Keratinocyte (primary cell): ENCODE results near the gene SLC35B2. TPM values are rescaled to one million over a fixed set of nuclear protein-coding genes. Genes with fewer than 3 reads are reported as not detected.

Experiments used
- DNase-seq: peaks from one replicate; pipeline ENCODE4 v3.0.0-alpha.2; 2011; ENCODE audit warnings: low read depth, missing footprints, low spot score
- FAIRE-seq: peaks from 2 replicates; lab custom pipeline; 2011; peaks lifted over from hg19 to GRCh38; lab: Jason Lieb, UNC
- H2AFZ ChIP-seq: 2 replicates; pipeline ENCODE4 v1.6.0; 2012; ENCODE audit warnings: low read length, control low read depth, inconsistent platforms; ENCODE audit not compliant: control insufficient read depth
- H3K27ac ChIP-seq: 2 replicates; pipeline ENCODE4 v1.5.1; 2011; ENCODE audit warnings: low read length; ENCODE audit not compliant: control insufficient read depth, insufficient read depth
- H3K27me3 ChIP-seq: 3 replicates; pipeline ENCODE4 v1.6.0; 2011; ENCODE audit warnings: low read length; ENCODE audit not compliant: control insufficient read depth, insufficient read depth; ENCODE audit errors: extremely low read depth
- H3K36me3 ChIP-seq, 2 experiments: 2 replicates in 1 of 2; 3 replicates in 1 of 2; pipeline ENCODE4 v1.5.1; 2011; ENCODE audit warnings: low read length in 2 of 2, mild to moderate bottlenecking in 1 of 2; ENCODE audit not compliant: control insufficient read depth in 2 of 2, insufficient read depth in 2 of 2; ENCODE audit errors: extremely low read depth in 1 of 2
- H3K4me1 ChIP-seq: 3 replicates; pipeline ENCODE4 v1.5.1; 2011; ENCODE audit warnings: low read length; ENCODE audit not compliant: control insufficient read depth, insufficient read depth; ENCODE audit errors: extremely low read depth
- H3K4me2 ChIP-seq: 3 replicates; pipeline ENCODE4 v1.6.0; 2011; ENCODE audit warnings: low read depth, low read length; ENCODE audit not compliant: control insufficient read depth, insufficient read depth; ENCODE audit errors: extremely low read depth
- H3K4me3 ChIP-seq, 3 experiments: fragments of 200-600 bp in 1 of 3; sonication (generic) in 1 of 3; 2 replicates in 2 of 3; 3 replicates in 1 of 3; pipeline ENCODE4 v1.5.1; 2011 to 2016; ENCODE audit warnings: low read length in 3 of 3, mild to moderate bottlenecking in 3 of 3, control low read depth in 2 of 3, inconsistent platforms in 1 of 3, low read depth in 1 of 3, mixed read lengths in 1 of 3, mixed run types in 1 of 3, moderate library complexity in 1 of 3; ENCODE audit not compliant: control insufficient read depth in 2 of 3, insufficient read depth in 2 of 3; ENCODE audit errors: extremely low read depth in 1 of 3
- H3K79me2 ChIP-seq: 2 replicates; pipeline ENCODE4 v1.6.0; 2012; ENCODE audit warnings: low read length; ENCODE audit not compliant: control insufficient read depth, insufficient read depth
- H3K9ac ChIP-seq: 3 replicates; pipeline ENCODE4 v1.6.0; 2011; ENCODE audit warnings: low read length; ENCODE audit not compliant: control insufficient read depth, insufficient read depth; ENCODE audit errors: extremely low read depth
- H3K9me1 ChIP-seq: 3 replicates; pipeline ENCODE4 v1.6.0; 2011; ENCODE audit warnings: low read length; ENCODE audit not compliant: control insufficient read depth, insufficient read depth; ENCODE audit errors: extremely low read depth
- H3K9me3 ChIP-seq: 2 replicates; pipeline ENCODE4 v1.5.1; 2012; ENCODE audit warnings: low read depth, low read length; ENCODE audit not compliant: control insufficient read depth
- H4K20me1 ChIP-seq: 3 replicates; pipeline ENCODE4 v1.6.0; 2011; ENCODE audit warnings: low read length; ENCODE audit not compliant: control insufficient read depth, insufficient read depth; ENCODE audit errors: extremely low read depth
- EZH2 ChIP-seq: IDR thresholded peaks from one replicate; pipeline ENCODE4 v1.6.1; 2012; ENCODE audit warnings: inconsistent platforms, mild to moderate bottlenecking, low read length, moderate library complexity
- dilution Hi-C: fragments of 300-500 bp; cut with MboI; formaldehyde crosslinking; loops from one replicate; pipeline ENCODE4 v1.7.0; 2020; ENCODE audit warnings: low sequenced_read_pairs; ENCODE audit not compliant: extremely low pct_ligation_motif_present
- polyA plus RNA-seq, 5 experiments: library from polyadenylated mRNA; depleted of rRNA in 3 of 5; stranded (reverse) in 3 of 5; stranded (forward) in 1 of 5; unstranded in 1 of 5; fragments of >200 nt; gene quantifications; 1 replicate in 1 of 5; 2 replicates in 3 of 5; 3 replicates in 1 of 5; pipeline versions ENCODE4 v1.2.1 to v1.2.3, GENCODE V29; 2011 to 2012; ENCODE audit warnings: missing spikeins in 2 of 5, low read depth in 1 of 5, low replicate concordance in 1 of 5
- TF ChIP-seq, protein P1 (sequence below), 3 experiments: IDR thresholded peaks in 1 of 3; conservative IDR thresholded peaks in 1 of 3; optimal IDR thresholded peaks in 1 of 3; 2 replicates in 2 of 3; 3 replicates in 1 of 3; pipeline versions ENCODE3 to v1.5.1; 2011; ENCODE audit warnings: low read length in 3 of 3, mild to moderate bottlenecking in 3 of 3, moderate library complexity in 2 of 3, control low read depth in 1 of 3, inconsistent platforms in 1 of 3; ENCODE audit not compliant: insufficient read depth in 2 of 3; ENCODE audit errors: extremely low read depth in 1 of 3

SLC35B2 gene
- polyA plus RNA-seq, 1 donor (not counting 4 experiments of a cell fraction or from before 2014, with no cell fraction given) = 69.9 TPM

DNA sequence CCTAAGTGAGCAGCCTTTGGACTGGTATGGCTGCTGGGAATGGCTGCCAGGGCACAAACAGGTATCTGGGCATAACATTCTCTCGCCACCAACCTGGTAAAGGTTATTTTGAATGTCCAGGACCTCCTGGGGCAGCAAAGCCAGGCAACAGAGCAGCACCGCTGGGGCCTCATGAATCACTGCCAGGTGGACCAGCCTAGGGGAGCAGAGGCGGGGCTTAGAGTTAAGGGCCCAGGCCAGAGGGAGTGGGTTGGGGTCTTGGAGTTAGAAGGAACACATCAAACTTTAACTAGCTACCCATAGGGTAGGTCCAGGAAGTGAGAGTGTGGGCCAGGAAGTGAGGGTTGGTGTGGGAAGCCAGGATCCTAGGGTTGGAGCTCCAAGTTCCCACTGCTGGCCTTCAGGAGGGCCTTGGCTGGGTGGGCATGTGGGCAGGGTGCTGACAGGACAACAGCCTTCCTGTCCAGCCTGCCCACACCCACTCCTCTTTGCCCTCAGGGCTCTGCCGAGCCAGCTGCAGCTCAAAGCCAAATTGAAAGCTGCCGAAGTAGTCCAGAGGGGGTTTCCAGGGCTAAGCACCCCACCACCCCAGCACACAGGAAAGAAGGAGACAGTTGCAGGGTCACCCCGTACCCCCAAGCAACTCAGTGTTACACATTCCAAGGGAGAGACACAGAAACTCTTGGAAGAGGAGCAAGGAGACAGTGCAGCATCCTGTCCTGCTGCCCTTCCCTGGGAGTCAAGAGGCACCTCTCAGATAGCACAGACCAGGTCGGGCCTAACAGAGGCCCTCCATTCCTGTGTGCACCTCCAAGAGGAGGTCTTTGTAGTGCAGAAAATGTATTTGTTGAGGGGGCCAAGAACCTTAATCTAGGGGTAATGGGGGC lies 5.4 kb upstream of the SLC35B2 start:
- FAIRE-seq = no peak

GRCh38 chr6:44261581-44261980 lies 4.3 kb upstream of the SLC35B2 start:
- Histone ChIP-seq H4K20me1 (peaks cover 1% of the 10 kb centered on the region), H3K36me3 (peaks cover 17 to 20% of the 10 kb centered on the region in 2 experiments), H3K4me3 (no peak overlapping the region), H3K27ac (no peak overlapping the region), H3K9me3 (no peaks in the 10 kb centered on the region), H3K4me2 (no peak overlapping the region), H3K4me1 (peaks cover 27% of the 10 kb centered on the region), H3K27me3 (no peaks in the 10 kb centered on the region), H3K9me1 (no peaks in the 10 kb centered on the region), H3K9ac (no peak overlapping the region), H2AFZ (no peak overlapping the region), H3K79me2 (peaks cover 31% of the 10 kb centered on the region)
- DNase-seq (no peak), FAIRE-seq (no peak)
- dilution Hi-C loops = no loop called here
- TF ChIP-seq, protein P1, sequence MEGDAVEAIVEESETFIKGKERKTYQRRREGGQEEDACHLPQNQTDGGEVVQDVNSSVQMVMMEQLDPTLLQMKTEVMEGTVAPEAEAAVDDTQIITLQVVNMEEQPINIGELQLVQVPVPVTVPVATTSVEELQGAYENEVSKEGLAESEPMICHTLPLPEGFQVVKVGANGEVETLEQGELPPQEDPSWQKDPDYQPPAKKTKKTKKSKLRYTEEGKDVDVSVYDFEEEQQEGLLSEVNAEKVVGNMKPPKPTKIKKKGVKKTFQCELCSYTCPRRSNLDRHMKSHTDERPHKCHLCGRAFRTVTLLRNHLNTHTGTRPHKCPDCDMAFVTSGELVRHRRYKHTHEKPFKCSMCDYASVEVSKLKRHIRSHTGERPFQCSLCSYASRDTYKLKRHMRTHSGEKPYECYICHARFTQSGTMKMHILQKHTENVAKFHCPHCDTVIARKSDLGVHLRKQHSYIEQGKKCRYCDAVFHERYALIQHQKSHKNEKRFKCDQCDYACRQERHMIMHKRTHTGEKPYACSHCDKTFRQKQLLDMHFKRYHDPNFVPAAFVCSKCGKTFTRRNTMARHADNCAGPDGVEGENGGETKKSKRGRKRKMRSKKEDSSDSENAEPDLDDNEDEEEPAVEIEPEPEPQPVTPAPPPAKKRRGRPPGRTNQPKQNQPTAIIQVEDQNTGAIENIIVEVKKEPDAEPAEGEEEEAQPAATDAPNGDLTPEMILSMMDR (optimal IDR thresholded peaks at IDR 0.05 in 1 of 3, IDR thresholded peaks at IDR 0.05 in 1 of 3, conservative IDR thresholded peaks at IDR 0.05 in 1 of 3; ENCODE audit: extremely low read depth in 1 of 3, insufficient read depth in 2 of 3, low read length in 3 of 3) = no peak
- TF ChIP-seq EZH2 = no peak

More for the DNA sequence above, 5.4 kb upstream of the SLC35B2 start:
- H3K4me3 ChIP-seq = peak overlapping the region; percentile 63 to 80 (median 69)
- H3K36me3 ChIP-seq = peaks cover 17 to 20% of the 10 kb centered on the region in 2 experiments
- H3K9ac ChIP-seq = peak overlapping the region; percentile 86
- no peak for DNase-seq
- no peaks in the 10 kb centered on the region for H4K20me1 ChIP-seq
- dilution Hi-C loops = no loop called here
- H3K9me1 ChIP-seq = no peaks in the 10 kb centered on the region
- H3K9me3 ChIP-seq = no peaks in the 10 kb centered on the region
- H3K27me3 ChIP-seq = no peaks in the 10 kb centered on the region
- TF ChIP-seq EZH2 = no peak
- TF ChIP-seq, protein P1 (optimal IDR thresholded peaks at IDR 0.05 in 1 of 3, IDR thresholded peaks at IDR 0.05 in 1 of 3, conservative IDR thresholded peaks at IDR 0.05 in 1 of 3; ENCODE audit: extremely low read depth in 1 of 3, insufficient read depth in 2 of 3, low read length in 3 of 3) = no peak
- peaks cover 26% of the 10 kb centered on the region for H3K4me1 ChIP-seq
- peak overlapping the region; percentile 89 for H3K4me2 ChIP-seq
- H3K79me2 ChIP-seq = peaks cover 26% of the 10 kb centered on the region
- H2AFZ ChIP-seq = no peak overlapping the region
- H3K27ac ChIP-seq = peak overlapping the region; percentile 19
